ENCODE results near the gene TOR1B. TPM values are rescaled to one million over a fixed set of nuclear protein-coding genes. Genes with fewer than 3 reads are reported as not detected.

Gene TOR1B
- total and polyA plus RNA-seq, 2 donors (not counting 1 experiment from before 2014, with no cell fraction given), result 13.3 to 17.4 TPM

- H3K9me3 Mint-ChIP-seq (ENCODE audit: insufficient read depth), result no peaks in the 10 kb centered on the region
Measured at GRCh38 chr9:129858167-129858962, 55.4 kb downstream of the TOR1B start.

More at GRCh38 chr9:129858167-129858962, 55.4 kb downstream of the TOR1B start:
- no peak overlapping the region for H3K4me3 ChIP-seq (ENCODE audit: control extremely low read depth in 1 of 5, extremely low read depth in 1 of 5, insufficient read depth in 1 of 5, low read depth in 2 of 5, low read length in 4 of 5)
- no peaks in the 10 kb centered on the region for H4K20me1 ChIP-seq (ENCODE audit: control insufficient read depth, insufficient read depth, low read length, poor library complexity, severe bottlenecking)
- H3K79me2 ChIP-seq (ENCODE audit: control insufficient read depth, insufficient read depth, low read length), result peaks cover 3% of the 10 kb centered on the region
- DNase-seq, result no peak
- Mint-ChIP-seq H3K27ac (no peak overlapping the region), H3K27me3 (no peaks in the 10 kb centered on the region), H3K4me1 (no peaks in the 10 kb centered on the region), H3K4me3 (no peak overlapping the region)
- H2AFZ ChIP-seq (ENCODE audit: insufficient read depth, low read depth, low read length, poor library complexity, severe bottlenecking), result no peak overlapping the region
- H3K4me1 ChIP-seq (ENCODE audit: control insufficient read depth in 2 of 2, insufficient read depth in 2 of 2, low read length in 2 of 2), result no peaks in the 10 kb centered on the region
- H3K9me3 ChIP-seq (ENCODE audit: control extremely low read depth in 1 of 3, control insufficient read depth in 2 of 3, insufficient read depth in 1 of 3, low read length in 2 of 3), result no peaks in the 10 kb centered on the region
- H3K27ac ChIP-seq (ENCODE audit: low read length in 2 of 2), result no peak overlapping the region
- peaks cover 3 to 70% of the 10 kb centered on the region in 2 experiments for H3K36me3 ChIP-seq (replicated peaks in 1 of 2; ENCODE audit: control extremely low read depth in 1 of 2, control insufficient read depth in 1 of 2, extremely low read depth in 1 of 2, insufficient read depth in 2 of 2, low read length in 1 of 2)
- WGBS (ENCODE audit: insufficient coverage), result 99% methylated on average over 9 of the region's 11 CpGs
- ChIA-PET CTCF (no interaction called here), POLR2A (no interaction called here)
- no peak for ATAC-seq (ENCODE audit: low read depth)
- intact Hi-C loops (cut with micrococcal nuclease), result no loop called here
- no peak for TF ChIP-seq CTCF (IDR thresholded peaks at IDR 0.05)
- TF ChIP-seq EZH2 (IDR thresholded peaks at IDR 0.05; ENCODE audit: borderline replicate concordance, insufficient read depth, low read depth, low read length, poor library complexity, severe bottlenecking), result no peak
- H3K9ac ChIP-seq (ENCODE audit: low read length), result no peak overlapping the region
- H3K27me3 ChIP-seq (replicated peaks in 1 of 4; ENCODE audit: control extremely low read depth in 1 of 4, control insufficient read depth in 3 of 4, insufficient read depth in 4 of 4, low read length in 3 of 4), result no peaks in the 10 kb centered on the region
- no peak overlapping the region for H3K4me2 ChIP-seq (replicated peaks; ENCODE audit: low read depth, low read length, poor library complexity, severe bottlenecking)

Other genes starting within 250 kb of the TOR1B start
- not detected in 2 replicates for gene C9orf50, start 182.1 kb upstream of the TOR1B start, total RNA-seq
- not detected in 2 replicates for gene C9orf50, start 182.1 kb upstream of the TOR1B start, polyA plus RNA-seq
- 33.6 and 35.3 TPM in 2 replicates for gene NTMT1, start 177.0 kb upstream of the TOR1B start, total RNA-seq
- 21.8 and 29.9 TPM in 2 replicates for gene NTMT1, start 177.0 kb upstream of the TOR1B start, polyA plus RNA-seq
- 24.8 and 27.7 TPM in 2 replicates for gene ASB6, start 161.0 kb upstream of the TOR1B start, total RNA-seq
- 18.6 and 27.9 TPM in 2 replicates for gene ASB6, start 161.0 kb upstream of the TOR1B start, polyA plus RNA-seq
- gene PRRX2, start 137.5 kb upstream of the TOR1B start, total RNA-seq, result not detected in 2 replicates
- not detected in 2 replicates for gene PRRX2, start 137.5 kb upstream of the TOR1B start, polyA plus RNA-seq
- not detected in 2 replicates for gene PTGES, start 50.1 kb upstream of the TOR1B start, total RNA-seq
- 0.07 TPM in 1 of 2 replicates, not detected in the other for gene PTGES, start 50.1 kb upstream of the TOR1B start, polyA plus RNA-seq
- 30.3 and 35.3 TPM in 2 replicates for gene TOR1A, start 21.0 kb downstream of the TOR1B start, total RNA-seq
- gene TOR1A, start 21.0 kb downstream of the TOR1B start, polyA plus RNA-seq, result 17.3 and 28.6 TPM in 2 replicates
- 42.8 and 43.6 TPM in 2 replicates for gene C9orf78, start 32.1 kb downstream of the TOR1B start, total RNA-seq
- 43.6 and 84.8 TPM in 2 replicates for gene C9orf78, start 32.1 kb downstream of the TOR1B start, polyA plus RNA-seq
- gene USP20, start 32.3 kb downstream of the TOR1B start, total RNA-seq, result 49.5 and 52.2 TPM in 2 replicates
- gene USP20, start 32.3 kb downstream of the TOR1B start, polyA plus RNA-seq, result 72.6 and 87.0 TPM in 2 replicates
- gene FNBP1, start 240.0 kb downstream of the TOR1B start, total RNA-seq, result 318 and 337 TPM in 2 replicates
- gene FNBP1, start 240.0 kb downstream of the TOR1B start, polyA plus RNA-seq, result 42.9 and 58.7 TPM in 2 replicates